RWPE1 (cell line): ENCODE measurements around the gene UAP1L1.

ENCODE experiments used
- CTCF ChIA-PET: fragments of 350-600 bp; sonication (Branson Sonifier 250); formaldehyde crosslinking; extraction: SDS; loops from one replicate; lab custom pipeline; 2021; lab: Yijun Ruan, JAX
- POLR2A ChIA-PET: fragments of 400-600 bp; formaldehyde crosslinking; extraction: SDS; loops from one replicate; lab custom pipeline; 2020; ENCODE audit warnings: antibody characterized with exemption; ENCODE audit not compliant: low non-redundant PET; lab: Yijun Ruan, JAX
- DNase-seq: peaks from one replicate; pipeline ENCODE4 v3.0.0; 2012; ENCODE audit warnings: low spot score
- H3K27ac ChIP-seq: fragments of 450-650 bp; 2 replicates; pipeline ENCODE4 v1.5.1; 2017
- TF ChIP-seq, protein P1 (sequence below): fragments of 450-650 bp; conservative IDR thresholded peaks from 2 replicates; pipeline ENCODE4 v1.5.1; 2017; ENCODE audit warnings: low read depth, mild to moderate bottlenecking

UAP1L1 gene

GRCh38 chr9:137082925-137083290, 5.6 kb downstream of the UAP1L1 start:
- H3K27ac ChIP-seq = peak overlapping the region; percentile 97
- TF ChIP-seq, protein P1, sequence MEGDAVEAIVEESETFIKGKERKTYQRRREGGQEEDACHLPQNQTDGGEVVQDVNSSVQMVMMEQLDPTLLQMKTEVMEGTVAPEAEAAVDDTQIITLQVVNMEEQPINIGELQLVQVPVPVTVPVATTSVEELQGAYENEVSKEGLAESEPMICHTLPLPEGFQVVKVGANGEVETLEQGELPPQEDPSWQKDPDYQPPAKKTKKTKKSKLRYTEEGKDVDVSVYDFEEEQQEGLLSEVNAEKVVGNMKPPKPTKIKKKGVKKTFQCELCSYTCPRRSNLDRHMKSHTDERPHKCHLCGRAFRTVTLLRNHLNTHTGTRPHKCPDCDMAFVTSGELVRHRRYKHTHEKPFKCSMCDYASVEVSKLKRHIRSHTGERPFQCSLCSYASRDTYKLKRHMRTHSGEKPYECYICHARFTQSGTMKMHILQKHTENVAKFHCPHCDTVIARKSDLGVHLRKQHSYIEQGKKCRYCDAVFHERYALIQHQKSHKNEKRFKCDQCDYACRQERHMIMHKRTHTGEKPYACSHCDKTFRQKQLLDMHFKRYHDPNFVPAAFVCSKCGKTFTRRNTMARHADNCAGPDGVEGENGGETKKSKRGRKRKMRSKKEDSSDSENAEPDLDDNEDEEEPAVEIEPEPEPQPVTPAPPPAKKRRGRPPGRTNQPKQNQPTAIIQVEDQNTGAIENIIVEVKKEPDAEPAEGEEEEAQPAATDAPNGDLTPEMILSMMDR = no peak
- POLR2A ChIA-PET = interaction anchor here (0.6 to 0.8 kb wide), 3 partner anchors 13 to 36 kb away, joined by 4 to 5 read pairs (median 4); partner anchors contain the start of genes NPDC1 and SAPCD2
- CTCF ChIA-PET = interaction anchor here (0.5 to 2.5 kb wide), 8 partner anchors 15 to 173 kb away, joined by 3 to 15 read pairs (median 4); partner anchors contain the start of gene NPDC1
- DNase-seq = no peak

DNA sequence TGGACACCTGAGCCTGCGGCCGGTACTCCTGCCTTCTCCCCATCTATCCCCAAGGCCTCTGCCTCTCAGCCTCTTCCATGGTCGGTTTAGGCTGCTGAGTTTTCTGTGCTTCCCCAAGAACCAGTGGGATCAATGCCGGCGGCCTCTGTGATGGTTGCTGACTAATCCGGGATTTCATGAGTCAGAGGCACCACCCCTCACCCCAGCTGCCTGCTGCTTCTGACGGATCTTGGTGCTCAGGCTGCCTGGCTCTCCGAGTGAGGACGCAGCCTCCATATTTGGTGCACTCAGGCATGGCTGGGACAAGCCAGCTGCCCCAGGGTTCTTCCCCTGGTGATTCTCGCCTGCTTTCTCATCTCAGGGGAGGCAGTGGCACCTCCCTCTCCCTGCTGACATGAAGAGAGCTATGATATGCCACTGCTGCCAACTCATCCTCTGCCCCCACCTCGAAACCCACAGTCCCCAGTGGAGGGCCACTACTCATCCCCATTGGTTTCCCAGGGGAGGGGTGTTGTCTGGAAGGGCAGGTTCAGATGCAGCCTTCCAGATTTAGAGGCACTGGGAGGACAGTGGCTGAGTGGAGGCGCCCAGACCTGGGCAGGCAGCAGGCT, 6.2 kb downstream of the UAP1L1 start:
- TF ChIP-seq, protein P1 = no peak
- H3K27ac ChIP-seq = peak overlapping the region; percentile 97
- DNase-seq = peak; percentile 97
- CTCF ChIA-PET = interaction anchor here (0.5 to 2.5 kb wide), 10 partner anchors 16 to 390 kb away, joined by 3 to 15 read pairs (median 3); partner anchors contain the start of gene NPDC1
- POLR2A ChIA-PET = interaction anchor here (0.6 to 0.8 kb wide), 3 partner anchors 13 to 37 kb away, joined by 4 to 5 read pairs (median 4); partner anchors contain the start of genes NPDC1 and SAPCD2

GRCh38 chr9:137084526-137084925, 7.2 kb downstream of the UAP1L1 start:
- ChIA-PET POLR2A (interaction anchor here (0.6 kb wide), 1 partner anchor 26 kb away, joined by 4 read pairs; no protein-coding TSS in a partner anchor), CTCF (interaction anchor here (0.6 to 2.5 kb wide), 5 partner anchors 17 to 62 kb away, joined by 6 to 15 read pairs (median 11); partner anchors contain the start of gene NPDC1)
- TF ChIP-seq, protein P1 = no peak
- H3K27ac ChIP-seq = peak overlapping the region; percentile 97
- peak; percentile 62 for DNase-seq

DNA sequence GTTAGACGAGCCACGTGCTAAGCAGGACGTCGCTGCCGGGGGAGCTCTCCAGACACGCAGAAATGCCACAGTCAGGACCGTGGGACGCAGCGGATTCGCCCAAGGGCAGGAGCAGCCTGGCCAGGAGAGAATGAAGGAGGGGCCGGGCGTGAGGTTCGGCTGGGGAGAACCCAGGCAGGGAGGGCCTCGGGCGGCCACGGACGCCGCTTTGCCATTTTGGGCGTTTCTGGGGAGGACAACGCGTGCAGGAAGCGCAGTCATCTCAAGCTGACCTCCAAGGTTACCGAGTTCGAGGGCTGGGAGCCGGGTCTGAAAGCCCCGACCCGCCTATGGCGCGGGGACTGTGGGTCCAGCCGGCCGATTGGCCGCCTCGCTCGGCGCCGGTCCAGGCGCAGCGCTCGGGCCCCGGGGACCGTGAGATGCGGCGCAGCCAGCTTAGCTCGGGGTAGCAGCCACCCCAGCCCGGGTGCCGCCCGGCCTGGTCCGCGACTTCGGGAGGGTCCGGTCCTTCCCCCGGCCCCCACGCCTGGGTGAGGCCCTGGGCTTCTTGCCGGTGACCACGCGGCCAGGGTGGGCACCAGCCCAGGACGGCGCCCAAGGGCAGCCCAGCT, 8.7 kb downstream of the UAP1L1 start:
- TF ChIP-seq, protein P1 = no peak
- DNase-seq = peak; percentile 55
- peak overlapping the region; percentile 97 for H3K27ac ChIP-seq
- ChIA-PET POLR2A (interaction anchor here (0.5 to 1.7 kb wide), 8 partner anchors 11 to 154 kb away, joined by 3 to 15 read pairs (median 4); partner anchors contain the start of genes ANAPC2, RNF224, SAPCD2 and SSNA1), CTCF (interaction anchor here (0.6 to 2.1 kb wide), 5 partner anchors 12 to 48 kb away, joined by 3 to 12 read pairs (median 3); partner anchors contain the start of gene NPDC1)

DNA sequence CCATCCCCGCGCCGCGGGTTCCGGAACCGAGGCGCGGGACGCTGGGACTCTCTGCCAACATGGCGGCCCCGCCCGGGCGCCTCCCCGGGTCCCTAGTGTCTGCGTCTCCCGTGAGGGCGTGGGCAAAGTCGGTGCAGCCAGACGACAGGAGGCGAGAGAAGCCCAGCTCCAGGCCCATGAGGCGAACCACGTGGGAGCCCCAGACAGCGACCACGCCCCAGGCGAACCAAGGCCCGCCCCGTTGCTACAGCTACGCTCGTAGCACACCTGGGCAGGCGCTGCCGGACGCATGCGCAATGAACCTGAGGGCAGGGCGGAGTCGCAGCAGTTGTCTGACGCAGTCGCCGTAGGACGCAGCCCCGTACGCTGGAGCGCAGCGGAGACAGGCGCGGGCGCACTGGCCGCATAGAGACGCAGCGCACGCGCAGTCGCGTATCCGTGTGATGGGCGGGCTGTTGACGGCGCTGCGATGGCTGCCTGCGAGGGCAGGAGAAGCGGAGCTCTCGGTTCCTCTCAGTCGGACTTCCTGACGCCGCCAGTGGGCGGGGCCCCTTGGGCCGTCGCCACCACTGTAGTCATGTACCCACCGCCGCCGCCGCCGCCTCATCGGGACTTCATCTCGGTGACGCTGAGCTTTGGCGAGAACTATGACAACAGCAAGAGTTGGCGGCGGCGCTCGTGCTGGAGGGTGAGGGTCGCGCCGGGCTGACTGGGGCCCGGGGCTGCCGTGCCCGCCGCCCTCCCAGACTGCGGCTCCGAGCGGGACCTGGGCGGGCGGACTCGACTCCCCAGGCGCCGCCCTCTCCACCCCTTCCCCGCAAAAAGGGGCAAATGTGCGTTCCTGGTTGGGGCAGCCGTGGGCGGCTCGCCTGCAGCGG, 9.5 kb downstream of the UAP1L1 start, which contains the start of gene MAN1B1:
Gene MAN1B1, plus strand, starts transcription at position 455 of the 878 bp plus-strand sequence. Its CDS starts 15 bp downstream, at position 470.
- ChIA-PET POLR2A (interaction anchor here (0.6 to 1.7 kb wide), 8 partner anchors 10 to 154 kb away, joined by 3 to 15 read pairs (median 4); partner anchors contain the start of genes ANAPC2, RNF224, SAPCD2 and SSNA1), CTCF (interaction anchor here (0.5 to 2.1 kb wide), 7 partner anchors 11 to 48 kb away, joined by 3 to 12 read pairs (median 3); partner anchors contain the start of gene NPDC1)
- peak; percentile 100 for DNase-seq
- H3K27ac ChIP-seq = peak within 1 kb of the TSS; percentile 97
- TF ChIP-seq, protein P1 = no peak
